Breast epithelium (tissue), 4 donors: Measurements from ENCODE around the gene RHOT1. TPM values are rescaled to one million over a fixed set of nuclear protein-coding genes. Genes with fewer than 3 reads are reported as not detected.
"Not testable (repeated sequence)": the region's sequence is repeated elsewhere in the genome, so short reads cannot be mapped to it uniquely, and the experiment has no call there.

Source experiments
- DNase-seq, 2 donors: peaks; one replicate each; pipeline ENCODE4 v3.0.0-alpha.2; 2019; ENCODE audit warnings: low spot score in 2 of 2
- H3K27ac ChIP-seq, 2 donors: fragments of 200-600 bp; sonication (generic) in 1 of 2; one replicate each; pipeline ENCODE4 v1.5.1; 2016 to 2019; ENCODE audit warnings: mild to moderate bottlenecking in 1 of 2
- H3K27me3 ChIP-seq, 2 donors: fragments of 200-600 bp; sonication (generic) in 1 of 2; one replicate each; pipeline versions ENCODE4 v1.5.1 to v1.6.0; 2017 to 2019; ENCODE audit warnings: control low read depth in 1 of 2, mild to moderate bottlenecking in 1 of 2
- H3K36me3 ChIP-seq: fragments of 200-600 bp; one replicate; pipeline ENCODE4 v1.5.1; 2019
- H3K4me1 ChIP-seq, 2 donors: fragments of 200-600 bp; sonication (generic); one replicate each; pipeline ENCODE4 v1.5.1; 2016 to 2019; ENCODE audit warnings: control low read depth in 1 of 2
- H3K4me3 ChIP-seq, 3 donors: fragments of 200-600 bp; sonication (generic); 1 replicate in 2 of 3; 2 replicates in 1 of 3; pipeline ENCODE4 v1.5.1; 2016 to 2019; ENCODE audit warnings: mild to moderate bottlenecking in 3 of 3, moderate library complexity in 2 of 3
- H3K9me3 ChIP-seq, 2 donors: fragments of 200-600 bp; sonication (generic) in 1 of 2; one replicate each; pipeline ENCODE4 v1.5.1; 2016 to 2019; ENCODE audit warnings: control low read depth in 1 of 2
- POLR2A ChIP-seq: fragments of 450-650 bp; IDR thresholded peaks from one replicate; pipeline ENCODE4 v1.6.1; 2016; ENCODE audit warnings: antibody characterized with exemption, mild to moderate bottlenecking, moderate library complexity
- POLR2AphosphoS5 ChIP-seq, 3 donors: sonication (generic); formaldehyde crosslinking; IDR thresholded peaks; one replicate each; pipeline ENCODE4 v1.6.1; 2017; ENCODE audit warnings: antibody characterized with exemption in 3 of 3
- intact Hi-C: fragments of 100-400 bp; cut with DNase I; formaldehyde crosslinking; loops from one replicate; pipeline ENCODE4 v1.15.1; 2023; ENCODE audit warnings: low total_unique reads
- total RNA-seq, 3 donors: library from RNA; depleted of rRNA; stranded (reverse); fragments of >200 nt; gene quantifications; one replicate each; pipeline ENCODE4 v1.1.0, GENCODE V29; 2016
- TF ChIP-seq, protein P1 (sequence below), 3 donors: fragments of 450-650 bp; IDR thresholded peaks; one replicate each; pipeline ENCODE4 v1.5.1; 2016 to 2017; ENCODE audit warnings: antibody characterized with exemption in 3 of 3, mild to moderate bottlenecking in 3 of 3, moderate library complexity in 3 of 3

Gene RHOT1
- total RNA-seq, 3 donors from 2014 or later: 62.9 to 74.6 (median 72.0) TPM

DNA sequence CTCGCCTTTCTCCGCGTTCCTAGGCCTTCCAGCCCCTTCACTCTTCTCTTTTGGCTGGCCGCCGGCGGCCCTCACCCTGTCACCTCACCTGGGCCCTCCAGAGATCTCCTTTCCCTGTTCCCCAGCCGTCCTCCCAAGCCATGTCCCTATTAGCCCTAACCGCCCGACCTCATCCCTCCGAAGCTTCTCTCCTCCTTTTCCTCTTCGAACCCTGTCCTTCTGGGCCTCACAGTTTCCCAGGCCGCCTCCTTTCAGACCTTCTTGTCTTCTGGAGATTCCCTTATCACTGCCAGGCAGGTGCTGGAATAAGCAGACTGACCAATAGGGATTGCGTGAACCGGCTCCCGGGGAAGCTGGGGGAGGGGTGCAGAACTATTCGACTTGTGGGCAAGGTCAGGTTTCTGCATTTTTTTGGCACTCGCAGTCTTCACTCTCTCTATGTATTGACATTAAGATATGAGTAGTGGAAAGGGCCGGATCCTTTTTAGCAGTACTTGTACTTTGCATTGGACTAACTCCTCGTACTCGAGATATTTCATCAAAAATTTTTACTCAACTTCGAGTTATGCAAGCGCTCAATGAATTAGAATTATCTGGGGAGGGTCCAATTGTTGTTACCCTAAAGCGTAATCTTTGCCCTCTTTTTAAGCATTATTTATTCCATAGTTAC lies 690 bp downstream of the RHOT1 start:
- Histone ChIP-seq H3K36me3 (no peaks in the 10 kb centered on the region), H3K9me3 (no peaks in the 10 kb centered on the region), H3K27me3 (no peaks in the 10 kb centered on the region), H3K27ac (peak overlapping the region; percentile 90 to 96), H3K4me3 (peak overlapping the region; percentile 98 to 99 (median 99)), H3K4me1 (peaks cover 0 to 7% of the 10 kb centered on the region in 2 donors)
- intact Hi-C loops: loop anchor here (2.0 kb wide), 1 partner anchor 136 kb away; the partner anchor contains the start of gene LRRC37B
- DNase-seq: peak in 1 of 2 donors; percentile 49
- TF ChIP-seq POLR2AphosphoS5 (IDR thresholded peaks at IDR 0.05) (no peak), POLR2A (no peak)
- TF ChIP-seq, protein P1, sequence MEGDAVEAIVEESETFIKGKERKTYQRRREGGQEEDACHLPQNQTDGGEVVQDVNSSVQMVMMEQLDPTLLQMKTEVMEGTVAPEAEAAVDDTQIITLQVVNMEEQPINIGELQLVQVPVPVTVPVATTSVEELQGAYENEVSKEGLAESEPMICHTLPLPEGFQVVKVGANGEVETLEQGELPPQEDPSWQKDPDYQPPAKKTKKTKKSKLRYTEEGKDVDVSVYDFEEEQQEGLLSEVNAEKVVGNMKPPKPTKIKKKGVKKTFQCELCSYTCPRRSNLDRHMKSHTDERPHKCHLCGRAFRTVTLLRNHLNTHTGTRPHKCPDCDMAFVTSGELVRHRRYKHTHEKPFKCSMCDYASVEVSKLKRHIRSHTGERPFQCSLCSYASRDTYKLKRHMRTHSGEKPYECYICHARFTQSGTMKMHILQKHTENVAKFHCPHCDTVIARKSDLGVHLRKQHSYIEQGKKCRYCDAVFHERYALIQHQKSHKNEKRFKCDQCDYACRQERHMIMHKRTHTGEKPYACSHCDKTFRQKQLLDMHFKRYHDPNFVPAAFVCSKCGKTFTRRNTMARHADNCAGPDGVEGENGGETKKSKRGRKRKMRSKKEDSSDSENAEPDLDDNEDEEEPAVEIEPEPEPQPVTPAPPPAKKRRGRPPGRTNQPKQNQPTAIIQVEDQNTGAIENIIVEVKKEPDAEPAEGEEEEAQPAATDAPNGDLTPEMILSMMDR (IDR thresholded peaks at IDR 0.05): no peak

DNA sequence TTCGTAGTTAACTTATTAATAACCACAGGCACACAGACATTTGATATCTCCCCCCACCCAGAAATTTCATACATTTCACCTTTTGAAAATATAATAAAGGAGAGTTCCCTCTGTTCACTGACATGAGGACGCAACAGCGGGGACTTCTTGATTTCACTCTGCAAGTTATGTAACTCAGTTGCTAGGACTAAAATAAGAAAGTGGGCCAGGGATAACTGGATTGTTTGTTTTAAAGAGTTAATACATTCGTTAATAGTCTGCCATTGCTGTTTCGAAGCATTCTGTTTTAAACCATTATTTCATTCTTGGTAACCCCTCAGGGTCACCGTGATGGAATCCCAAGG lies 1.2 kb downstream of the RHOT1 start:
- Histone ChIP-seq H3K27me3 (no peaks in the 10 kb centered on the region), H3K4me1 (peaks cover 0 to 7% of the 10 kb centered on the region in 2 donors), H3K36me3 (no peaks in the 10 kb centered on the region), H3K27ac (no peak overlapping the region), H3K4me3 (peak overlapping the region; percentile 98 to 99 (median 99)), H3K9me3 (no peaks in the 10 kb centered on the region)
- no peak for DNase-seq
- TF ChIP-seq POLR2A: no peak
- TF ChIP-seq, protein P1 (IDR thresholded peaks at IDR 0.05): no peak
- TF ChIP-seq POLR2AphosphoS5 (IDR thresholded peaks at IDR 0.05): no peak
- intact Hi-C loops: loop anchor here (2.0 kb wide), 1 partner anchor 137 kb away; the partner anchor contains the start of gene LRRC37B

DNA sequence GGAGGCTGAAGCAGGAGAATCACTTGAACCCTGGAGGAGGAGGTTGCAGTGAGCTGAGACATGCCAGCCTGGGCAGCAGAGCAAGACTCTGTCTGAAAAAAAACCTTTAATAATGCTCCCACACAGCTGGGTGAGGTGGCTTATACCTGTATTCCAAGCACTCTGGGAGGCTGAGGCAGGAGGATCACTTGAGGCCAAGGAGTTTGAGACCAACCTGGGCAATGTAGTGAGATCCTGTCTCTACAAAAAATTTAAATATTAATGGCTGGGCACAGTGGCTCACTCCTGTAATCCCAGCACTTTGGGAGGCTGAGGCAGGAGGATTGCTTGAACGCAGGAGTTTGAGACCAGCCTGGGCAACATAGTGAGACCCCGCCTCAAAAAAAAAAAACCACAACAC lies 2.1 kb downstream of the RHOT1 start:
- H3K36me3 ChIP-seq, H3K9me3 ChIP-seq, intact Hi-C loops, H3K27ac ChIP-seq, H3K4me1 ChIP-seq, H3K27me3 ChIP-seq, DNase-seq, H3K4me3 ChIP-seq: not testable (repeated sequence)

DNA sequence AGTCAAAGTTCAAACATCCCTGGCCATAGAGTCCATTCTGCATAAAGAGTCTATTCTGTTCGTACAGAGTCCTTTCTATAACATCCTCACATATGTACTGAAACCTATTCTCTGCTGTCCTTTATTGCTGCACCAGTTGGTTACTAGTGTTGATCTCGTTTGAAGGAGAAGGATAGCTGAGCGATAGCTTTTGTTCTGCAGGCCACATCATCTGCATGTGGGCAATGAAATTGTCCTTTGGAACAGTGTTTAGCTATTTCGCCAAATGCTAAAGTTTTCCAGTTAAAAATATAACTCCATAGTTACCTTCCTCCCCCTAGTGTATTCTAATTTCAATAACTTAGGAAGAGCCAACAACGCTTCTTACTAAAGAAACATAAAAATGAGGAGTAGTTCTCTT lies 6.0 kb downstream of the RHOT1 start:
- intact Hi-C loops: no loop called here

DNA sequence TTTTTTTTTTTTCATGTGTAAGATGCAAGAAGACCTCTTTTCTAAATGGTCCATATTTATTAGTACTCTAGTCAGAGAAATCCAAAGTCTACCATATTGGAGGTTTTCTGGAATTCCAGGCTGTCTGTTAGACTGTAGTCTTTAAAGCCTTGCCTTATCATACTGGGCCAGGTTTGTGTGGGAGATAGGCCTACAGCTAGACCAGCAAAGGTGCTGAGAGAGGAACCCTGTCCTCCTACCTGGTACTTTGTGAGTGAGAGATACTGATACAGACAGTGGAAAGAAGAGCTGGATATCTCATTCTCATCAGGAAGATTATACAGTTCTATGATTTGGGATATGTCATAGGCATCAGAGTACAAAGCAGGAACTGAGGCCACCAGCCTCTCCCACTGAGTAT lies 8.1 kb downstream of the RHOT1 start:
- H3K4me1 ChIP-seq: no peaks in the 10 kb centered on the region

More for the DNA sequence above, 6.0 kb downstream of the RHOT1 start:
- no peaks in the 10 kb centered on the region for H3K27me3 ChIP-seq
- H3K36me3 ChIP-seq: no peaks in the 10 kb centered on the region
- no peak overlapping the region for H3K4me3 ChIP-seq
- peaks cover 0 to 6% of the 10 kb centered on the region in 2 donors for H3K4me1 ChIP-seq
- no peak for TF ChIP-seq POLR2AphosphoS5 (IDR thresholded peaks at IDR 0.05)
- no peak for TF ChIP-seq POLR2A
- TF ChIP-seq, protein P1 (IDR thresholded peaks at IDR 0.05): no peak
- H3K9me3 ChIP-seq: no peaks in the 10 kb centered on the region
- H3K27ac ChIP-seq: no peak overlapping the region
- DNase-seq: no peak

More for the DNA sequence above, 8.1 kb downstream of the RHOT1 start:
- Histone ChIP-seq H3K36me3 (no peaks in the 10 kb centered on the region), H3K4me3 (no peak overlapping the region), H3K27ac (no peak overlapping the region), H3K27me3 (no peaks in the 10 kb centered on the region), H3K9me3 (no peaks in the 10 kb centered on the region)
- DNase-seq: no peak
- TF ChIP-seq POLR2AphosphoS5 (IDR thresholded peaks at IDR 0.05) (no peak), POLR2A (no peak)
- TF ChIP-seq, protein P1 (IDR thresholded peaks at IDR 0.05): no peak
- intact Hi-C loops: no loop called here
